ENCODE results near the gene AMHR2.

DNA sequence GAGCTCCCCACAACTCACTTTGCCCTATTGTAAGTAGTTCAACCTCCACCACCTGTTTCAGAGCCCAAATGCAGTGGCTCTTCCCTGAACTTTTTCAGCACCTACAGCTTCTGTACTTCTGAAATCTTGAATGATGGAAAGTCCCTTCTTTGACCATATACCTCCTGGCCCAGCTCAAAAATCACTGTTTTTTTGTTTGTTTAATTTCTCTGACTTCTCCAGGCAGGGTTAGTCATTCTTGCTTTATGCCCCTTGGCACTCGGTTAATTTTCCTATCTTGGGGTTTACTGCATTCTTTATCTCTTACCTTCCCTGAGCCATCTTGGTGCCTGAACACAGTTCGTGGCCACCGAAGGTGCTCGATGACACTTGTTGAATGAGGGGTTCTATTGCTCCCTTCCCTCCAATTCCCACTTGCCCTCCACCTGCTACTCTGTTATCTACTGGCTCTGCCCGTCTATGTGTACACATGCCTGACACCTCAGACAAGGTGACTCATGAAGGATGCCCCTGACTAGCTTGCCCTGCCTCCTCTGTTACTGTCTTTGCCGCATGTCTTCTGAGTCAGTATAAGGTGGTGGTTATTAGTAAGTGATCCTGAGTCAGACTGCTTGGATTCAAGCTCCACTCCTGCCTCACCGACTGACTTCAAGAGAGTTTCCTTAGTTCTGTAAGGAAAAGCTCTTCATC is 4.4 kb downstream of the AMHR2 start:
- TF ChIP-seq, protein P1, sequence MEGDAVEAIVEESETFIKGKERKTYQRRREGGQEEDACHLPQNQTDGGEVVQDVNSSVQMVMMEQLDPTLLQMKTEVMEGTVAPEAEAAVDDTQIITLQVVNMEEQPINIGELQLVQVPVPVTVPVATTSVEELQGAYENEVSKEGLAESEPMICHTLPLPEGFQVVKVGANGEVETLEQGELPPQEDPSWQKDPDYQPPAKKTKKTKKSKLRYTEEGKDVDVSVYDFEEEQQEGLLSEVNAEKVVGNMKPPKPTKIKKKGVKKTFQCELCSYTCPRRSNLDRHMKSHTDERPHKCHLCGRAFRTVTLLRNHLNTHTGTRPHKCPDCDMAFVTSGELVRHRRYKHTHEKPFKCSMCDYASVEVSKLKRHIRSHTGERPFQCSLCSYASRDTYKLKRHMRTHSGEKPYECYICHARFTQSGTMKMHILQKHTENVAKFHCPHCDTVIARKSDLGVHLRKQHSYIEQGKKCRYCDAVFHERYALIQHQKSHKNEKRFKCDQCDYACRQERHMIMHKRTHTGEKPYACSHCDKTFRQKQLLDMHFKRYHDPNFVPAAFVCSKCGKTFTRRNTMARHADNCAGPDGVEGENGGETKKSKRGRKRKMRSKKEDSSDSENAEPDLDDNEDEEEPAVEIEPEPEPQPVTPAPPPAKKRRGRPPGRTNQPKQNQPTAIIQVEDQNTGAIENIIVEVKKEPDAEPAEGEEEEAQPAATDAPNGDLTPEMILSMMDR (IDR thresholded peaks at IDR 0.05) = no peak
- no peak for TF ChIP-seq POLR2A (IDR thresholded peaks at IDR 0.05)
